ENCODE data around the gene HOXA3. TPM values are rescaled to one million over a fixed set of nuclear protein-coding genes. Genes with fewer than 3 reads are reported as not detected.

The HOXA3 gene
- total and polyA plus RNA-seq, 2 of the 13 experiments (the other 11 are each of a cell fraction or from before 2014, with no cell fraction given), result 2.9 to 4.6 TPM

DNA sequence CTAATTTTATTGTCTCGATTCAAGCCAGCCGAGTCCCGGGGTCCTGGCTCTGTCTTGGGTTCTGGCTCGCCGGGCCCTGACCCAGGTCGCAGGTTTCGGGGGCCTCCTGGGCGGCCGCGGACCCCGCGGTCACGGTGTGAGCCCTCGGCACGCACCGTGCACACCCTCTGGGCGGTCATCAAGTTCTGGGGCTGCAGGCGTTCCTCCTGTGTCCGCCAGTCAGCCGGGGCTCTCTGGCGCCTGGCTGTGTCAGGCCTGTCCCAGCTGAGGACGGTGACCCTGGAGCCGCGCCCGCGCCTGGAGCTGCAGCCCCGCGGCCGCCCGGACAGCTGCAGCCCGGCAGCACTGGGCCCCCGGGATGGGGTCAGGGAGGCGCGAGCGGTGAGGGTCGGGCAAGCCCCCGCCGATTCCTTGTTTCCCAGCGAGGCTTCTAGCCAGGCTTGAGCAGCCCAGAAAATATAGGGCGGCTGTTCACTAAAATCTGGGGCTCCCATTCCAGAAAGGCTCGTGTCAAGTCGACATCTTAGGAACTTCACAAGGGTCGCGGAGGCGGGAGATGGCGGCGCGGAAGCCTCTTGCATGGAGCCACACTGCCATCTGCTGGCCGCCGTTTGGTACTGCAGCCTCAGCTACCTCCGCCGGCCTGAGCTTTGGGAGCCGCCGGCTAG lies 8.3 kb upstream of the HOXA3 start (continued):
- TF ChIP-seq SRY (CRISPR knock-in tag; IDR thresholded peaks at IDR 0.05), result no peak
- 0 out of 2 replicates have a peak, but pooled peaks have one; percentile 17 for TF ChIP-seq RARA (CRISPR knock-in tag; IDR thresholded peaks at IDR 0.05)
- TF ChIP-seq SNAI1 (CRISPR knock-in tag; IDR thresholded peaks at IDR 0.05; ENCODE audit: borderline replicate concordance), result no peak
- no peak for TF ChIP-seq GTF3A (CRISPR knock-in tag; conservative IDR thresholded peaks at IDR 0.05)
- TF ChIP-seq IRF2 (CRISPR knock-in tag; IDR thresholded peaks at IDR 0.05), result no peak
- TF ChIP-seq, protein P1, sequence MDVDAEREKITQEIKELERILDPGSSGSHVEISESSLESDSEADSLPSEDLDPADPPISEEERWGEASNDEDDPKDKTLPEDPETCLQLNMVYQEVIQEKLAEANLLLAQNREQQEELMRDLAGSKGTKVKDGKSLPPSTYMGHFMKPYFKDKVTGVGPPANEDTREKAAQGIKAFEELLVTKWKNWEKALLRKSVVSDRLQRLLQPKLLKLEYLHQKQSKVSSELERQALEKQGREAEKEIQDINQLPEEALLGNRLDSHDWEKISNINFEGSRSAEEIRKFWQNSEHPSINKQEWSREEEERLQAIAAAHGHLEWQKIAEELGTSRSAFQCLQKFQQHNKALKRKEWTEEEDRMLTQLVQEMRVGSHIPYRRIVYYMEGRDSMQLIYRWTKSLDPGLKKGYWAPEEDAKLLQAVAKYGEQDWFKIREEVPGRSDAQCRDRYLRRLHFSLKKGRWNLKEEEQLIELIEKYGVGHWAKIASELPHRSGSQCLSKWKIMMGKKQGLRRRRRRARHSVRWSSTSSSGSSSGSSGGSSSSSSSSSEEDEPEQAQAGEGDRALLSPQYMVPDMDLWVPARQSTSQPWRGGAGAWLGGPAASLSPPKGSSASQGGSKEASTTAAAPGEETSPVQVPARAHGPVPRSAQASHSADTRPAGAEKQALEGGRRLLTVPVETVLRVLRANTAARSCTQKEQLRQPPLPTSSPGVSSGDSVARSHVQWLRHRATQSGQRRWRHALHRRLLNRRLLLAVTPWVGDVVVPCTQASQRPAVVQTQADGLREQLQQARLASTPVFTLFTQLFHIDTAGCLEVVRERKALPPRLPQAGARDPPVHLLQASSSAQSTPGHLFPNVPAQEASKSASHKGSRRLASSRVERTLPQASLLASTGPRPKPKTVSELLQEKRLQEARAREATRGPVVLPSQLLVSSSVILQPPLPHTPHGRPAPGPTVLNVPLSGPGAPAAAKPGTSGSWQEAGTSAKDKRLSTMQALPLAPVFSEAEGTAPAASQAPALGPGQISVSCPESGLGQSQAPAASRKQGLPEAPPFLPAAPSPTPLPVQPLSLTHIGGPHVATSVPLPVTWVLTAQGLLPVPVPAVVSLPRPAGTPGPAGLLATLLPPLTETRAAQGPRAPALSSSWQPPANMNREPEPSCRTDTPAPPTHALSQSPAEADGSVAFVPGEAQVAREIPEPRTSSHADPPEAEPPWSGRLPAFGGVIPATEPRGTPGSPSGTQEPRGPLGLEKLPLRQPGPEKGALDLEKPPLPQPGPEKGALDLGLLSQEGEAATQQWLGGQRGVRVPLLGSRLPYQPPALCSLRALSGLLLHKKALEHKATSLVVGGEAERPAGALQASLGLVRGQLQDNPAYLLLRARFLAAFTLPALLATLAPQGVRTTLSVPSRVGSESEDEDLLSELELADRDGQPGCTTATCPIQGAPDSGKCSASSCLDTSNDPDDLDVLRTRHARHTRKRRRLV (CRISPR knock-in tag; IDR thresholded peaks at IDR 0.05), result 0 out of 2 replicates have a peak, but pooled peaks have one; percentile 61
- TF ChIP-seq HOXA3 (CRISPR knock-in tag; IDR thresholded peaks at IDR 0.05), result peak; percentile 47; the same call in 1 of the 2 replicates
- TF ChIP-seq, protein P2, sequence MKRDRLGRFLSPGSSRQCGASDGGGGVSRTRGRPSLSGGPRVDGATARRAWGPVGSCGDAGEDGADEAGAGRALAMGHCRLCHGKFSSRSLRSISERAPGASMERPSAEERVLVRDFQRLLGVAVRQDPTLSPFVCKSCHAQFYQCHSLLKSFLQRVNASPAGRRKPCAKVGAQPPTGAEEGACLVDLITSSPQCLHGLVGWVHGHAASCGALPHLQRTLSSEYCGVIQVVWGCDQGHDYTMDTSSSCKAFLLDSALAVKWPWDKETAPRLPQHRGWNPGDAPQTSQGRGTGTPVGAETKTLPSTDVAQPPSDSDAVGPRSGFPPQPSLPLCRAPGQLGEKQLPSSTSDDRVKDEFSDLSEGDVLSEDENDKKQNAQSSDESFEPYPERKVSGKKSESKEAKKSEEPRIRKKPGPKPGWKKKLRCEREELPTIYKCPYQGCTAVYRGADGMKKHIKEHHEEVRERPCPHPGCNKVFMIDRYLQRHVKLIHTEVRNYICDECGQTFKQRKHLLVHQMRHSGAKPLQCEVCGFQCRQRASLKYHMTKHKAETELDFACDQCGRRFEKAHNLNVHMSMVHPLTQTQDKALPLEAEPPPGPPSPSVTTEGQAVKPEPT (CRISPR knock-in tag; IDR thresholded peaks at IDR 0.05; ENCODE audit: low read depth), result peak; percentile 74; the same call in 1 of the 2 replicates
- peak; percentile 54; the same call in 1 of the 2 replicates for TF ChIP-seq RNF2 (conservative IDR thresholded peaks at IDR 0.05; ENCODE audit: low read depth)
- 0 out of 2 replicates have a peak, but pooled peaks have one; percentile 27 for TF ChIP-seq ZNF484 (CRISPR knock-in tag; IDR thresholded peaks at IDR 0.05; ENCODE audit: borderline replicate concordance, low read depth)
- peak; percentile 56 for TF ChIP-seq ZFX (CRISPR knock-in tag; IDR thresholded peaks at IDR 0.05; ENCODE audit: low read depth)
- TF ChIP-seq SAP130 (CRISPR knock-in tag; IDR thresholded peaks at IDR 0.05; ENCODE audit: low read depth), result peak; percentile 42
- TF ChIP-seq ZNF776 (CRISPR knock-in tag; IDR thresholded peaks at IDR 0.05), result peak; percentile 88
- peak; percentile 57; the same call in 1 of the 2 replicates for TF ChIP-seq MEIS2 (CRISPR knock-in tag; IDR thresholded peaks at IDR 0.05)
- no peak for TF ChIP-seq ZNF652 (CRISPR knock-in tag; IDR thresholded peaks at IDR 0.05; ENCODE audit: borderline replicate concordance, low read depth)
- TF ChIP-seq ASH2L (IDR thresholded peaks at IDR 0.05; ENCODE audit: insufficient read length, low read depth, low read length), result peak; percentile 52
- TF ChIP-seq, protein P3, sequence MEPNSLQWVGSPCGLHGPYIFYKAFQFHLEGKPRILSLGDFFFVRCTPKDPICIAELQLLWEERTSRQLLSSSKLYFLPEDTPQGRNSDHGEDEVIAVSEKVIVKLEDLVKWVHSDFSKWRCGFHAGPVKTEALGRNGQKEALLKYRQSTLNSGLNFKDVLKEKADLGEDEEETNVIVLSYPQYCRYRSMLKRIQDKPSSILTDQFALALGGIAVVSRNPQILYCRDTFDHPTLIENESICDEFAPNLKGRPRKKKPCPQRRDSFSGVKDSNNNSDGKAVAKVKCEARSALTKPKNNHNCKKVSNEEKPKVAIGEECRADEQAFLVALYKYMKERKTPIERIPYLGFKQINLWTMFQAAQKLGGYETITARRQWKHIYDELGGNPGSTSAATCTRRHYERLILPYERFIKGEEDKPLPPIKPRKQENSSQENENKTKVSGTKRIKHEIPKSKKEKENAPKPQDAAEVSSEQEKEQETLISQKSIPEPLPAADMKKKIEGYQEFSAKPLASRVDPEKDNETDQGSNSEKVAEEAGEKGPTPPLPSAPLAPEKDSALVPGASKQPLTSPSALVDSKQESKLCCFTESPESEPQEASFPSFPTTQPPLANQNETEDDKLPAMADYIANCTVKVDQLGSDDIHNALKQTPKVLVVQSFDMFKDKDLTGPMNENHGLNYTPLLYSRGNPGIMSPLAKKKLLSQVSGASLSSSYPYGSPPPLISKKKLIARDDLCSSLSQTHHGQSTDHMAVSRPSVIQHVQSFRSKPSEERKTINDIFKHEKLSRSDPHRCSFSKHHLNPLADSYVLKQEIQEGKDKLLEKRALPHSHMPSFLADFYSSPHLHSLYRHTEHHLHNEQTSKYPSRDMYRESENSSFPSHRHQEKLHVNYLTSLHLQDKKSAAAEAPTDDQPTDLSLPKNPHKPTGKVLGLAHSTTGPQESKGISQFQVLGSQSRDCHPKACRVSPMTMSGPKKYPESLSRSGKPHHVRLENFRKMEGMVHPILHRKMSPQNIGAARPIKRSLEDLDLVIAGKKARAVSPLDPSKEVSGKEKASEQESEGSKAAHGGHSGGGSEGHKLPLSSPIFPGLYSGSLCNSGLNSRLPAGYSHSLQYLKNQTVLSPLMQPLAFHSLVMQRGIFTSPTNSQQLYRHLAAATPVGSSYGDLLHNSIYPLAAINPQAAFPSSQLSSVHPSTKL (CRISPR knock-in tag; IDR thresholded peaks at IDR 0.05), result peak; percentile 24; the same call in 1 of the 2 replicates

All from HepG2 (cell line).